ENCODE results near the gene HSPB2. TPM values are rescaled to one million over a fixed set of nuclear protein-coding genes. Genes with fewer than 3 reads are reported as not detected.

HSPB2 gene
- total RNA-seq, 1 experiment from 2014 or later: not detected

- H3K4me3 ChIP-seq (replicated peaks in 1 of 2; ENCODE audit: low read depth in 1 of 2, low read length in 2 of 2): no peak overlapping the region
- ChIA-PET RAD21 (ENCODE audit: low non-redundant PET in 1 of 2, low total read pairs in 2 of 2, uncharacterized antibody in 2 of 2, unreplicated experiment in 2 of 2) (interaction anchor here in 1 of 2 experiments (1.6 kb wide), 1 partner anchor 64 kb away, joined by 3 read pairs; the partner anchor contains the start of gene ALG9), POLR2A (interaction anchor here (0.5 kb wide), 1 partner anchor 180 kb away, joined by 5 read pairs; no protein-coding TSS in a partner anchor), CTCF (interaction anchor here (1.0 kb wide), 2 partner anchors 9 to 46 kb away, joined by 3 to 6 read pairs; no protein-coding TSS in a partner anchor)
- H3K9me2 ChIP-seq (ENCODE audit: insufficient read depth): no peaks in the 10 kb centered on the region
- ATAC-seq: no peak
- intact Hi-C loops (cut with micrococcal nuclease): no loop called here
- no peak overlapping the region for H3K4me2 ChIP-seq (ENCODE audit: low read length)
- H3K9ac ChIP-seq (ENCODE audit: low read length): no peak overlapping the region
- H3K27me3 ChIP-seq (ENCODE audit: insufficient read depth, low read length): no peaks in the 10 kb centered on the region
- DNase-seq (ENCODE audit: low read depth, low spot score): no peak
- H3K9me3 ChIP-seq (ENCODE audit: control insufficient read depth in 1 of 2, insufficient read depth in 1 of 2, low read depth in 1 of 2, low read length in 2 of 2): no peaks in the 10 kb centered on the region
- H3K4me1 ChIP-seq (ENCODE audit: control insufficient read depth in 1 of 2, insufficient read depth in 2 of 2, low read length in 2 of 2): peaks cover 20 to 33% of the 10 kb centered on the region in 2 experiments; a peak in 3 of 4 replicates
- TF ChIP-seq ZFX (IDR thresholded peaks at IDR 0.05): no peak
- TF ChIP-seq POLR2A (IDR thresholded peaks at IDR 0.05; ENCODE audit: borderline replicate concordance, extremely low read depth, insufficient read depth, insufficient read length): no peak
- no peak for TF ChIP-seq ZNF274 (IDR thresholded peaks at IDR 0.05; ENCODE audit: low read depth, low read length)
- no peak for TF ChIP-seq ATF3 (IDR thresholded peaks at IDR 0.05)
- TF ChIP-seq MAX (IDR thresholded peaks at IDR 0.05): no peak
- TF ChIP-seq RAD21 (IDR thresholded peaks at IDR 0.05; ENCODE audit: low read depth): no peak
- TF ChIP-seq REST (IDR thresholded peaks at IDR 0.05; ENCODE audit: low read depth): no peak
- TF ChIP-seq JUND (IDR thresholded peaks at IDR 0.05): no peak
- TF ChIP-seq POLR2AphosphoS5 (IDR thresholded peaks at IDR 0.05; ENCODE audit: low read depth, low read length): no peak
- no peak for TF ChIP-seq SP1 (IDR thresholded peaks at IDR 0.05; ENCODE audit: low read depth)
- TF ChIP-seq YY1 (IDR thresholded peaks at IDR 0.05; ENCODE audit: extremely low read depth, insufficient replicate concordance, low read depth, low read length): no peak
- no peak for TF ChIP-seq SRF (IDR thresholded peaks at IDR 0.05; ENCODE audit: low read depth)
- TF ChIP-seq EZH2 (IDR thresholded peaks at IDR 0.05): no peak
- TF ChIP-seq FOSL1 (IDR thresholded peaks at IDR 0.05; ENCODE audit: low read depth): no peak
- no peaks in the 10 kb centered on the region for H3K79me2 ChIP-seq (ENCODE audit: insufficient read depth, low read length)
- H4K20me1 ChIP-seq (ENCODE audit: insufficient read depth): no peaks in the 10 kb centered on the region
- no TSS peak for BruUV-seq (replicated peaks)
- no peak overlapping the region for H2AFZ ChIP-seq (ENCODE audit: low read depth, low read length, poor library complexity, severe bottlenecking)
- H3K36me3 ChIP-seq (ENCODE audit: control insufficient read depth in 1 of 2, insufficient read depth in 2 of 2, low read length in 2 of 2): no peaks in the 10 kb centered on the region
- H3K27ac ChIP-seq (ENCODE audit: low read depth, low read length): no peak overlapping the region
These were observed 22.9 kb downstream of the HSPB2 start for GRCh38 chr11:111935317-111936039.
